Vagina (tissue), 2 donors: ENCODE data around the gene RASA3.

ENCODE experiments used
- CTCF ChIP-seq, 3 experiments: fragments of 450-650 bp in 2 of 3; fragments of 200-600 bp in 1 of 3; sonication (generic) in 1 of 3; IDR thresholded peaks; one replicate each; pipeline ENCODE4 v1.5.1; 2017 to 2019; ENCODE audit warnings: antibody characterized with exemption in 3 of 3, mild to moderate bottlenecking in 2 of 3, moderate library complexity in 2 of 3
- POLR2A ChIP-seq, 2 donors: fragments of 450-650 bp; IDR thresholded peaks; one replicate each; pipeline ENCODE4 v1.6.1; 2017; ENCODE audit warnings: antibody characterized with exemption in 2 of 2, mild to moderate bottlenecking in 2 of 2, moderate library complexity in 2 of 2
- POLR2AphosphoS5 ChIP-seq, 2 donors: sonication (generic); formaldehyde crosslinking; IDR thresholded peaks; one replicate each; pipeline ENCODE4 v1.9.0; 2017; ENCODE audit warnings: antibody characterized with exemption in 2 of 2, mild to moderate bottlenecking in 2 of 2, low read depth in 1 of 2; ENCODE audit not compliant: insufficient read depth in 1 of 2

GRCh38 chr13:113959198-113959597, 173.2 kb downstream of the RASA3 start:
- TF ChIP-seq CTCF (IDR thresholded peaks at IDR 0.05) (no peak), POLR2A (IDR thresholded peaks at IDR 0.05) (no peak), POLR2AphosphoS5 (IDR thresholded peaks at IDR 0.05; ENCODE audit: insufficient read depth in 1 of 2, low read depth in 1 of 2) (no peak)
